Peyer's patch (tissue), 4 donors: Measurements from ENCODE around the gene PEX26. TPM values are rescaled to one million over a fixed set of nuclear protein-coding genes. Genes with fewer than 3 reads are reported as not detected.
A peak's percentile ranks its signal among the peaks of the same experiment; 100 is the strongest.

Experiments
- DNase-seq, 3 donors: peaks; one replicate each; pipeline ENCODE4 v3.0.0-alpha.2; 2017 to 2019
- H3K27ac ChIP-seq, 4 donors: fragments of 200-600 bp; sonication (generic); one replicate each; pipeline ENCODE4 v1.5.1; 2016 to 2019
- H3K27me3 ChIP-seq, 2 donors: fragments of 200-600 bp; sonication (generic); one replicate each; pipeline ENCODE4 v1.5.1; 2019
- H3K36me3 ChIP-seq, 3 donors: fragments of 200-600 bp; sonication (generic); one replicate each; pipeline ENCODE4 v1.5.1; 2016 to 2019
- H3K4me1 ChIP-seq, 4 donors: fragments of 200-600 bp; sonication (generic); one replicate each; pipeline ENCODE4 v1.5.1; 2016 to 2019
- H3K4me3 ChIP-seq, 4 donors: fragments of 200-600 bp; sonication (generic); 1 replicate in 3 of 4; 2 replicates in 1 of 4; pipeline ENCODE4 v1.5.1; 2016 to 2019; ENCODE audit warnings: mild to moderate bottlenecking in 1 of 4
- H3K9me3 ChIP-seq, 4 donors: fragments of 200-600 bp; sonication (generic); one replicate each; pipeline ENCODE4 v1.5.1; 2016 to 2019; ENCODE audit warnings: mild to moderate bottlenecking in 1 of 4
- POLR2A ChIP-seq, 2 donors: fragments of 450-650 bp; IDR thresholded peaks; one replicate each; pipeline ENCODE4 v1.5.1; 2017; ENCODE audit warnings: antibody characterized with exemption in 2 of 2, mild to moderate bottlenecking in 2 of 2, moderate library complexity in 2 of 2
- total RNA-seq, 4 donors: library from RNA; depleted of rRNA; stranded (reverse); fragments of >200 nt; gene quantifications; one replicate each; pipeline ENCODE4 v1.1.0, GENCODE V29; 2016
- TF ChIP-seq, protein P1 (sequence below), 6 experiments: fragments of 450-650 bp in 4 of 6; fragments of 200-600 bp in 2 of 6; sonication (generic) in 1 of 6; IDR thresholded peaks; one replicate each; pipeline ENCODE4 v1.5.1; 2017 to 2019; ENCODE audit warnings: antibody characterized with exemption in 6 of 6, mild to moderate bottlenecking in 3 of 6, moderate library complexity in 1 of 6

Gene PEX26
- total RNA-seq, 4 donors from 2014 or later, result 53.6 to 120 (median 102) TPM

DNA sequence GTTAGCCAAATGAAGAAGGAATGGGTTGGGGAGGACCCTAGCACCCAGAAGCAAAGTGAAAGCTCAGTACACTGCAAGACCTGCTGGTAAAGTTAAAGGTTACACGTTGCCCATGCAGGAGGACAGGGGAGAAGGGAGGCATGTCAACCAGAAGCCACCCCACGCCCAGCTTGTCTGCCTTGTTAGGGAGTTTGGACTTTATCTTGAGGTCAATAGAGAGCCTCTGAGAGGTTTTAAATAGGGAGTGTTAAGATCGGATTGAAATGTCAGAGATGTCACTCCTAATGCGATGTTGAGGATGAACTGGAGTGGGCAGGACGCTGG lies 18.7 kb upstream of the PEX26 start:
- Histone ChIP-seq H3K27ac (peak overlapping the region in 2 of 4 donors; percentile 22 to 80), H3K4me3 (no peak overlapping the region), H3K9me3 (no peaks in the 10 kb centered on the region), H3K4me1 (peaks cover 0 to 43% (median 14%) of the 10 kb centered on the region in 4 donors), H3K36me3 (no peaks in the 10 kb centered on the region), H3K27me3 (no peaks in the 10 kb centered on the region)
- DNase-seq, result no peak
- TF ChIP-seq, protein P1, sequence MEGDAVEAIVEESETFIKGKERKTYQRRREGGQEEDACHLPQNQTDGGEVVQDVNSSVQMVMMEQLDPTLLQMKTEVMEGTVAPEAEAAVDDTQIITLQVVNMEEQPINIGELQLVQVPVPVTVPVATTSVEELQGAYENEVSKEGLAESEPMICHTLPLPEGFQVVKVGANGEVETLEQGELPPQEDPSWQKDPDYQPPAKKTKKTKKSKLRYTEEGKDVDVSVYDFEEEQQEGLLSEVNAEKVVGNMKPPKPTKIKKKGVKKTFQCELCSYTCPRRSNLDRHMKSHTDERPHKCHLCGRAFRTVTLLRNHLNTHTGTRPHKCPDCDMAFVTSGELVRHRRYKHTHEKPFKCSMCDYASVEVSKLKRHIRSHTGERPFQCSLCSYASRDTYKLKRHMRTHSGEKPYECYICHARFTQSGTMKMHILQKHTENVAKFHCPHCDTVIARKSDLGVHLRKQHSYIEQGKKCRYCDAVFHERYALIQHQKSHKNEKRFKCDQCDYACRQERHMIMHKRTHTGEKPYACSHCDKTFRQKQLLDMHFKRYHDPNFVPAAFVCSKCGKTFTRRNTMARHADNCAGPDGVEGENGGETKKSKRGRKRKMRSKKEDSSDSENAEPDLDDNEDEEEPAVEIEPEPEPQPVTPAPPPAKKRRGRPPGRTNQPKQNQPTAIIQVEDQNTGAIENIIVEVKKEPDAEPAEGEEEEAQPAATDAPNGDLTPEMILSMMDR (IDR thresholded peaks at IDR 0.05), result no peak
- no peak for TF ChIP-seq POLR2A (IDR thresholded peaks at IDR 0.05)

DNA sequence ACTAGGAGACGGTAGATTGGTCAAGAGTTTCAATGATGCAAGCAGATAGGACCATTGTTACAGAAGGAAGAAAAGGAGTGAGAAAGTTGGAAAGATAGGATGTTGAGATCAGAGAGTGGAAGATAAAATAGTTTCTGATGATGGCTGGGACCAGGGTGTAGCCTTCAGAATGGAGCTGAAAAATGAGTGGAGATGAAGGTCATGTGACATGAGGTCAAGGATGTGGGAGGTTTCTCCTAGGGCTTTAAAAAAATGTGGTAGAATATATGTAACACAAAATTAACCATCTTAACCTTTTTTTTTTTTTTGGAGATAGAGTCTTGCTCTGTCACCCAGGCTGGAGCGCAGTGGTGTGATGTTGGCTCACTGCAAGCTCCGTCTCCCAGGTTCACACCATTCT lies 18.3 kb upstream of the PEX26 start:
- TF ChIP-seq POLR2A (IDR thresholded peaks at IDR 0.05), result no peak
- TF ChIP-seq, protein P1 (IDR thresholded peaks at IDR 0.05), result no peak
- no peaks in the 10 kb centered on the region for H3K9me3 ChIP-seq
- H3K4me3 ChIP-seq, result no peak overlapping the region
- no peaks in the 10 kb centered on the region for H3K27me3 ChIP-seq
- peaks cover 0 to 43% (median 14%) of the 10 kb centered on the region in 4 donors for H3K4me1 ChIP-seq
- DNase-seq, result no peak
- no peaks in the 10 kb centered on the region for H3K36me3 ChIP-seq
- no peak overlapping the region for H3K27ac ChIP-seq

DNA sequence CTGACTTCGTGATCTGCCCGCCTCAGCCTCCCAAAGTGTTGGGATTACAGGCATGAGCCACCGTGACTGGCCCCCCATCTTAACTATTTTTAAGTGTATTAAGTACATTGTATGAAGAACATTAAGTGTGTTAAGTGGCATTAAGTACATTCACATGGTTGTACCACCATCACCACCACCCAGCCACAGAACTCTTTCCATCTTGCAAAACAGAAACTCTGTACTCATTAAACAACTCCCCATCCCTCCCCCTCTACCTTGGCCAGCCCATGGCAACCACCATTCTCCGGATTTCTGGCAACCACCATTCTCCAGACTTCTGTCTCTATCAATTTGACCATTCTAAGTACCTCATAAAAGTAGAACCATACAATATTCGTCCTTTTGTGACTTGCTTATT lies 17.8 kb upstream of the PEX26 start:
- Histone ChIP-seq H3K27ac (no peak overlapping the region), H3K27me3 (no peaks in the 10 kb centered on the region), H3K4me1 (peaks cover 1 to 43% (median 14%) of the 10 kb centered on the region in 4 donors), H3K36me3 (no peaks in the 10 kb centered on the region), H3K9me3 (no peaks in the 10 kb centered on the region), H3K4me3 (no peak overlapping the region)
- TF ChIP-seq, protein P1 (IDR thresholded peaks at IDR 0.05), result no peak
- no peak for TF ChIP-seq POLR2A (IDR thresholded peaks at IDR 0.05)
- no peak for DNase-seq

DNA sequence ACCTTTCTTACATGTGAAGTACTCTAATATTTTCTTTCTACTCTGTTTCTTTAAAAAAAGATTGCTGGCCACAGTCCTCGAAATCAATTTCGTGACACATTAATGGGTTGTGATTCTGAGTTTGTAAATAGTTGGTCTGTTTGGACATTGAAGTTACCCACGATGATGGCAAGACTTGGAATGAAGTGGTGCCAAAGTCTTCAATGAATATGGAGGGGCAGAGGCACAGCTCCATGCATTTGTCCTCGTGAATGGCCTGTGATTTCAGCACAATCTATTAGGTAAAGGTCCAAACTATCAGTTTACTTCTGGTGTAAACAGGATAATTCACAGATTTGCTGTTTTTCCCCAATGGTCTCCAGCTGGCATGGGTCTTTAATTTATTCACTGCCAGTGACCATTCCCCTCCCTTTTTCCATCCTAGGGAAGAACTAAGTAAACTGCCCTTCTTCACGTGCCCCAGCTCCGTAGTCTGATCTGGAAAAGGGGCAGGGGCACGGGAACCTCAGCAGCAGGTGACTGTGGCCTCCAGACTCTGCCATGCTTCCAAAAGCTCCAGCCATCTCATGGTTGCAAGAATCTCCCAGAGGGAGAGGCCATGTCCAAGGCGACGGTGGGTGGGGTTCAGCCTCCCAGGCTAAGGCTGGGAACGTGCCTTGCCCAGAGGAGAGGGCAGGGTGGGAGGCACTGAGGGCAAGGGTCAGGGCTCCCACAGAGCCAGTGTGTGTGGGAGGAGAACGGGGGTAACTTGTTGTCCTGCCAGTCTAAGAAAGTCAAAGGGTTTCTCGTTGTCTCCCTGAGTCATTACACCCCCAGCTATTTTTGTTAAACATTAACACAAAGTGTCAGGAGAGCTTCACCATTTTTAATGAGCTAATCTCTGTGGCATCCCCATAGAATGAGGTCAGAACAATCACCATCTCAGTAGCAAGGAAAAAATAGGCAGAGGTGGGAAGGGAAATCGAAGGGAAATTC lies 16.9 kb upstream of the PEX26 start:
- no peaks in the 10 kb centered on the region for H3K9me3 ChIP-seq
- TF ChIP-seq POLR2A (IDR thresholded peaks at IDR 0.05), result peak in 1 of 2 donors; percentile 30
- TF ChIP-seq, protein P1 (IDR thresholded peaks at IDR 0.05), result no peak
- no peaks in the 10 kb centered on the region for H3K36me3 ChIP-seq
- peak overlapping the region in 2 of 4 donors; percentile 58 to 79 for H3K27ac ChIP-seq
- DNase-seq, result peak in 2 of 3 donors; percentile 70 to 82
- H3K27me3 ChIP-seq, result no peaks in the 10 kb centered on the region
- H3K4me1 ChIP-seq, result peaks cover 8 to 40% (median 14%) of the 10 kb centered on the region in 4 donors
- H3K4me3 ChIP-seq, result no peak overlapping the region

DNA sequence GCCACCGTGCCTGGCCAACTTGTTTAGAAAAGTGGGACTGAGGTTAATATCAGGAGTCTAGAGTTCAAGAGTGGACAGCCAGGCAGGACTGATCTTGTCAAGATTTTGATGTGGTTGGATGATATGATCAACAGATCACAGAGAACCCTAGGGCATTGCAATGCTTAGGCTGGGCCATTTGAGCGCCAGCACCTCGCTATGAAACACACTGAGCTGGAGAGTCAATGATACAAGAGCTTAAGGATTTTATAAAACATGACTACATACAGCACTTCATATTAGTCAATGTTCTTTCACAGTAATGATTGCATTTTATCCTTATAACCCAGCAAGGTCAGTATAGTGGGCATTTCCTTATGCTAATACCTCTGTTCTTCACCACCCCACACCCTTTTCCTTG lies 15.4 kb upstream of the PEX26 start:
- DNase-seq, result no peak
- TF ChIP-seq, protein P1 (IDR thresholded peaks at IDR 0.05), result no peak
- TF ChIP-seq POLR2A (IDR thresholded peaks at IDR 0.05), result no peak
- no peak overlapping the region for H3K27ac ChIP-seq
- no peak overlapping the region for H3K4me3 ChIP-seq
- peaks cover 6 to 30% (median 9%) of the 10 kb centered on the region in 4 donors for H3K4me1 ChIP-seq
- H3K9me3 ChIP-seq, result no peaks in the 10 kb centered on the region
- no peaks in the 10 kb centered on the region for H3K27me3 ChIP-seq
- H3K36me3 ChIP-seq, result no peaks in the 10 kb centered on the region
